H9 (cell line): ENCODE data around the gene ZNF79. TPM values are rescaled to one million over a fixed set of nuclear protein-coding genes. Genes with fewer than 3 reads are reported as not detected.

ENCODE experiments used
- DNase-seq: peaks from one replicate; pipeline ENCODE4 v3.0.0-alpha.2; 2017
- H2AFZ ChIP-seq: one replicate; pipeline ENCODE4 v1.6.1; 2013; ENCODE audit warnings: mild to moderate bottlenecking, low read length, control low read depth, moderate library complexity
- H2AK5ac ChIP-seq: 2 replicates; pipeline ENCODE4 v1.6.1; 2013; ENCODE audit warnings: low read length, control low read depth, mixed read lengths; ENCODE audit not compliant: insufficient read length
- H2BK120ac ChIP-seq: one replicate; pipeline ENCODE4 v1.6.1; 2013; ENCODE audit warnings: low read depth, mild to moderate bottlenecking, low read length, control low read depth, inconsistent platforms; ENCODE audit not compliant: poor library complexity, severe bottlenecking
- H2BK12ac ChIP-seq: 2 replicates; pipeline ENCODE4 v1.6.1; 2013; ENCODE audit warnings: low read length, control low read depth, mixed read lengths, low read depth; ENCODE audit not compliant: insufficient read length
- H2BK15ac ChIP-seq: 2 replicates; pipeline ENCODE4 v1.6.1; 2013; ENCODE audit warnings: low read depth, low read length, control low read depth
- H2BK20ac ChIP-seq: one replicate; pipeline ENCODE4 v1.6.1; 2013; ENCODE audit warnings: low read depth, mild to moderate bottlenecking, low read length, control low read depth, inconsistent platforms; ENCODE audit not compliant: poor library complexity, severe bottlenecking
- H2BK5ac ChIP-seq: 2 replicates; pipeline ENCODE4 v1.6.1; 2013; ENCODE audit warnings: low read length, control low read depth, mixed read lengths; ENCODE audit not compliant: insufficient read length
- H3K14ac ChIP-seq: 2 replicates; pipeline ENCODE4 v1.6.1; 2013; ENCODE audit warnings: low read length, control low read depth; ENCODE audit not compliant: insufficient read depth
- H3K18ac ChIP-seq: 2 replicates; pipeline ENCODE4 v1.6.1; 2013; ENCODE audit warnings: low read depth, mild to moderate bottlenecking, mixed read lengths, low read length, control low read depth; ENCODE audit not compliant: insufficient read length
- H3K23ac ChIP-seq: 2 replicates; pipeline ENCODE4 v1.6.1; 2013; ENCODE audit warnings: low read length, control low read depth, mixed read lengths, low read depth; ENCODE audit not compliant: insufficient read length
- H3K23me2 ChIP-seq: 2 replicates; pipeline ENCODE4 v1.6.1; 2013; ENCODE audit warnings: low read depth, mild to moderate bottlenecking, mixed read lengths, low read length, control low read depth; ENCODE audit not compliant: insufficient read length, poor library complexity, severe bottlenecking
- H3K27ac ChIP-seq: 2 replicates; pipeline ENCODE4 v1.5.1; 2013; ENCODE audit warnings: low read length, control low read depth, mixed read lengths, low read depth; ENCODE audit not compliant: insufficient read length
- H3K27me3 ChIP-seq: 2 replicates; pipeline ENCODE4 v1.6.1; 2013; ENCODE audit warnings: low read length, control low read depth, inconsistent platforms; ENCODE audit not compliant: insufficient read depth
- H3K4ac ChIP-seq: 2 replicates; pipeline ENCODE4 v1.6.1; 2013; ENCODE audit warnings: low read depth, mild to moderate bottlenecking, control low read depth, inconsistent platforms, low read length, moderate library complexity
- H3K4me1 ChIP-seq: 2 replicates; pipeline ENCODE4 v1.6.1; 2013; ENCODE audit warnings: low read length, control low read depth, inconsistent platforms; ENCODE audit not compliant: insufficient read depth
- H3K4me2 ChIP-seq: 2 replicates; pipeline ENCODE4 v1.6.1; 2013; ENCODE audit warnings: low read length, control low read depth, mixed read lengths; ENCODE audit not compliant: insufficient read length, insufficient read depth
- H3K56ac ChIP-seq: 2 replicates; pipeline ENCODE4 v1.6.1; 2013; ENCODE audit warnings: low read depth, mild to moderate bottlenecking, mixed read lengths, low read length, control low read depth; ENCODE audit not compliant: insufficient read length
- H3K79me1 ChIP-seq: 2 replicates; pipeline ENCODE4 v1.6.1; 2013; ENCODE audit warnings: low read depth, mild to moderate bottlenecking, moderate library complexity, low read length, control low read depth, inconsistent platforms; ENCODE audit not compliant: insufficient read depth, poor library complexity, severe bottlenecking
- H3K79me2 ChIP-seq: 2 replicates; pipeline ENCODE4 v1.6.1; 2013; ENCODE audit warnings: low read length, control low read depth, inconsistent platforms; ENCODE audit not compliant: insufficient read depth
- H3K9ac ChIP-seq: 2 replicates; pipeline ENCODE4 v1.6.1; 2013; ENCODE audit warnings: low read length, control low read depth, mixed read lengths; ENCODE audit not compliant: insufficient read length; ENCODE audit errors: extremely low read depth
- H3K9me3 ChIP-seq: one replicate; pipeline ENCODE4 v1.6.1; 2013; ENCODE audit warnings: low read depth, low read length, inconsistent platforms; ENCODE audit not compliant: control insufficient read depth
- H3T11ph ChIP-seq: one replicate; pipeline ENCODE4 v1.6.1; 2013; ENCODE audit warnings: mild to moderate bottlenecking, low read length, control low read depth, inconsistent platforms
- H4K20me1 ChIP-seq: one replicate; pipeline ENCODE4 v1.6.1; 2013; ENCODE audit not compliant: control insufficient read depth, insufficient read length, insufficient read depth
- H4K5ac ChIP-seq: 2 replicates; pipeline ENCODE4 v1.6.1; 2013; ENCODE audit warnings: low read depth, mild to moderate bottlenecking, mixed read lengths, low read length, control low read depth; ENCODE audit not compliant: insufficient read length
- H4K8ac ChIP-seq: replicated peaks from 2 replicates; pipeline ENCODE4 v1.6.1; 2013; ENCODE audit warnings: low read length, control low read depth, mixed read lengths, low read depth; ENCODE audit not compliant: insufficient read length
- H4K91ac ChIP-seq: 2 replicates; pipeline ENCODE4 v1.6.1; 2013; ENCODE audit warnings: low read depth, mild to moderate bottlenecking, moderate library complexity, mixed read lengths, low read length, control low read depth; ENCODE audit not compliant: insufficient read length
- H3K27ac Mint-ChIP-seq, 3 experiments: 2 replicates in 2 of 3; 3 replicates in 1 of 3; pipeline ENCODE4 v1.8.0; 2020 to 2021; ENCODE audit warnings: mixed read lengths in 3 of 3, mild to moderate bottlenecking in 1 of 3, moderate library complexity in 1 of 3
- H3K27me3 Mint-ChIP-seq: 2 replicates; pipeline ENCODE4 v1.8.0; 2021; ENCODE audit warnings: low read depth, mild to moderate bottlenecking, moderate library complexity, mixed read lengths
- H3K36me3 Mint-ChIP-seq, 3 experiments: 2 replicates in 2 of 3; 3 replicates in 1 of 3; pipeline ENCODE4 v1.8.0; 2020 to 2021; ENCODE audit warnings: low read depth in 3 of 3, mixed read lengths in 3 of 3; ENCODE audit not compliant: insufficient read depth in 1 of 3
- H3K4me1 Mint-ChIP-seq, 2 experiments: 2 replicates each; pipeline ENCODE4 v1.8.0; 2020; ENCODE audit warnings: mixed read lengths in 2 of 2
- H3K4me3 Mint-ChIP-seq, 2 experiments: 2 replicates in 1 of 2; 3 replicates in 1 of 2; pipeline ENCODE4 v1.8.0; 2020 to 2021; ENCODE audit warnings: mild to moderate bottlenecking in 2 of 2, mixed read lengths in 2 of 2, moderate library complexity in 1 of 2
- H3K9me3 Mint-ChIP-seq, 2 experiments: 2 replicates in 1 of 2; 3 replicates in 1 of 2; pipeline ENCODE4 v1.8.0; 2020; ENCODE audit warnings: mild to moderate bottlenecking in 2 of 2, mixed read lengths in 2 of 2, moderate library complexity in 1 of 2
- CTCF ChIP-seq: fragments of 200-600 bp; sonication (generic); conservative IDR thresholded peaks from 3 replicates; pipeline ENCODE4 v1.8.0; 2021; ENCODE audit warnings: antibody characterized with exemption, mild to moderate bottlenecking
- WGBS: extraction: QIAGEN DNeasy Blood & Tissue Kit; methylation state at CpG from one replicate; pipeline ENCODE4 v1.1.7; 2013; ENCODE audit warnings: missing lambda C conversion rate, low lambda C conversion rate, mixed read lengths; ENCODE audit not compliant: insufficient read length; ENCODE audit errors: extremely low coverage; 5-methylcytosine and 5-hydroxymethylcytosine counted together
- total RNA-seq: library from RNA; stranded (reverse); gene quantifications from 2 replicates; pipeline ENCODE4 v1.2.1, GENCODE V29; 2021

ZNF79 gene
- total RNA-seq, 1 experiment from 2014 or later = 11.5 TPM

- Histone ChIP-seq H2BK15ac (no peak overlapping the region), H2BK120ac (no peak overlapping the region), H3K4me1 (no peaks in the 10 kb centered on the region), H3K18ac (no peak overlapping the region), H3K9ac (no peak overlapping the region), H4K5ac (no peak overlapping the region), H2BK20ac (no peak overlapping the region), H4K20me1 (no peaks in the 10 kb centered on the region), H3T11ph (no peak overlapping the region), H3K27me3 (no peaks in the 10 kb centered on the region), H2AFZ (no peak overlapping the region), H2BK5ac (no peak overlapping the region), H3K23me2 (no peaks in the 10 kb centered on the region), H2AK5ac (no peak overlapping the region), H3K79me1 (no peaks in the 10 kb centered on the region), H3K4me2 (no peak overlapping the region), H4K91ac (no peak overlapping the region), H3K79me2 (no peaks in the 10 kb centered on the region), H3K4ac (no peak overlapping the region), H3K23ac (no peak overlapping the region), H4K8ac (no peak overlapping the region), H2BK12ac (no peak overlapping the region), H3K27ac (no peak overlapping the region), H3K14ac (no peak overlapping the region), H3K56ac (no peak overlapping the region), H3K9me3 (no peaks in the 10 kb centered on the region)
- TF ChIP-seq CTCF = no peak
- no peaks in the 10 kb centered on the region for H3K9me3 Mint-ChIP-seq
- WGBS = no CpG with 5 or more reads among the region's 20 CpGs
- no peaks in the 10 kb centered on the region for H3K27me3 Mint-ChIP-seq
- peaks cover 9 to 17% (median 11%) of the 10 kb centered on the region in 3 experiments; a peak in 5 of 7 replicates for H3K36me3 Mint-ChIP-seq
- DNase-seq = no peak
- H3K27ac Mint-ChIP-seq = peak overlapping the region in 1 of 3 experiments; percentile 49; a peak in 2 of 7 replicates
- H3K4me1 Mint-ChIP-seq = 0 out of 4 replicates have a peak, but pooled peaks cover 0 to 1% of the 10 kb centered on the region in 2 experiments
- no peak overlapping the region for H3K4me3 Mint-ChIP-seq
These were observed 18.6 kb upstream of the ZNF79 start for GRCh38 chr9:127405344-127406125.
